ENCODE results near the gene PSMD9.

Gene PSMD9

GRCh38 chr12:121963341-121964018 is 74.9 kb downstream of the PSMD9 start:
- TF ChIP-seq POLR2A (IDR thresholded peaks at IDR 0.05; ENCODE audit: low read length) (no peak), GATA1 (IDR thresholded peaks at IDR 0.05; ENCODE audit: low read depth, low read length) (no peak)
- no peak for DNase-seq

- DNase-seq: no peak
- no peak for TF ChIP-seq POLR2A (IDR thresholded peaks at IDR 0.05; ENCODE audit: low read length)
Measured at GRCh38 chr12:121964813-121965643, 76.4 kb downstream of the PSMD9 start.

GRCh38 chr12:121966959-121967358 is 78.4 kb downstream of the PSMD9 start:
- TF ChIP-seq POLR2A (IDR thresholded peaks at IDR 0.05; ENCODE audit: low read length) (no peak), GATA1 (IDR thresholded peaks at IDR 0.05; ENCODE audit: low read depth, low read length) (no peak)
- DNase-seq: no peak

Data from erythroblast (primary cell).